ELF-1 (cell line): ENCODE measurements around the gene ZNF618.
"Not testable (repeated sequence)": the region's sequence is repeated elsewhere in the genome, so short reads cannot be mapped to it uniquely, and the experiment has no call there.

Experiments
- DNase-seq: peaks from one replicate; pipeline ENCODE4 v3.0.0-alpha.2; 2016; ENCODE audit warnings: low read depth, low spot score

ZNF618 gene

GRCh38 chr9:113988385-113989016 lies 112.4 kb downstream of the ZNF618 start:
- DNase-seq = no peak

- DNase-seq = no peak
Observed at GRCh38 chr9:113989017-113989713, 113.1 kb downstream of the ZNF618 start.

GRCh38 chr9:113989714-113990569 lies 113.8 kb downstream of the ZNF618 start:
- DNase-seq = no peak

GRCh38 chr9:113990570-113990907 lies 114.4 kb downstream of the ZNF618 start:
- DNase-seq = no peak

- no peak for DNase-seq
Observed at GRCh38 chr9:113990975-113991471, 114.9 kb downstream of the ZNF618 start.

GRCh38 chr9:113991714-113992113 lies 115.6 kb downstream of the ZNF618 start:
- no peak for DNase-seq

GRCh38 chr9:113992276-113992951 lies 116.3 kb downstream of the ZNF618 start:
- DNase-seq = no peak

- DNase-seq = no peak
Observed at GRCh38 chr9:113992994-113993393, 116.9 kb downstream of the ZNF618 start.

GRCh38 chr9:113993838-113994540 lies 117.9 kb downstream of the ZNF618 start:
- no peak for DNase-seq

GRCh38 chr9:113995401-113995800 lies 119.3 kb downstream of the ZNF618 start:
- DNase-seq = no peak

GRCh38 chr9:113995963-113996362 lies 119.9 kb downstream of the ZNF618 start:
- DNase-seq = no peak

GRCh38 chr9:113996531-113997001 lies 120.5 kb downstream of the ZNF618 start:
- no peak for DNase-seq

GRCh38 chr9:113997064-113997463 lies 121.0 kb downstream of the ZNF618 start:
- not testable (repeated sequence) for DNase-seq

- no peak for DNase-seq
Observed at GRCh38 chr9:113997610-113998009, 121.5 kb downstream of the ZNF618 start.

- DNase-seq = no peak
Observed at GRCh38 chr9:113998114-113998513, 122.0 kb downstream of the ZNF618 start.

- no peak for DNase-seq
Observed at GRCh38 chr9:113998525-113999255, 122.6 kb downstream of the ZNF618 start.

- DNase-seq = no peak
Observed at GRCh38 chr9:113999256-114000062, 123.3 kb downstream of the ZNF618 start.

- DNase-seq = no peak
Observed at GRCh38 chr9:114000063-114000454, 124.0 kb downstream of the ZNF618 start.

- no peak for DNase-seq
Observed at GRCh38 chr9:114000671-114001409, 124.7 kb downstream of the ZNF618 start.
